Muscle layer of colon (tissue), 2 donors: ENCODE results near the gene ARHGEF11.

ENCODE experiments used
- H3K27ac ChIP-seq: one replicate; pipeline ENCODE4 v1.7.0; 2013; ENCODE audit warnings: low read depth, mild to moderate bottlenecking, low read length, moderate library complexity
- H3K27me3 ChIP-seq, 2 donors: one replicate each; pipeline ENCODE4 v1.7.0; 2013; ENCODE audit warnings: low read length in 2 of 2, mild to moderate bottlenecking in 2 of 2; ENCODE audit not compliant: insufficient read depth in 2 of 2, control insufficient read depth in 1 of 2
- H3K36me3 ChIP-seq: one replicate; pipeline ENCODE4 v1.7.0; 2013; ENCODE audit warnings: mild to moderate bottlenecking, low read length; ENCODE audit not compliant: insufficient read depth
- H3K4me1 ChIP-seq: one replicate; pipeline ENCODE4 v1.7.0; 2013; ENCODE audit warnings: mild to moderate bottlenecking, low read length; ENCODE audit not compliant: insufficient read depth
- H3K4me3 ChIP-seq, 2 donors: one replicate each; pipeline ENCODE4 v1.7.0; 2013; ENCODE audit warnings: low read length in 2 of 2, low read depth in 1 of 2, mild to moderate bottlenecking in 1 of 2, moderate library complexity in 1 of 2
- H3K9ac ChIP-seq: one replicate; pipeline ENCODE4 v1.7.0; 2013; ENCODE audit warnings: low read length
- H3K9me3 ChIP-seq: one replicate; pipeline ENCODE4 v1.7.0; 2013; ENCODE audit warnings: mild to moderate bottlenecking, low read length
- donor health status: abdominal sarcoma.
- donor health status: Adenocarcinoma of cecum.

The ARHGEF11 gene

DNA sequence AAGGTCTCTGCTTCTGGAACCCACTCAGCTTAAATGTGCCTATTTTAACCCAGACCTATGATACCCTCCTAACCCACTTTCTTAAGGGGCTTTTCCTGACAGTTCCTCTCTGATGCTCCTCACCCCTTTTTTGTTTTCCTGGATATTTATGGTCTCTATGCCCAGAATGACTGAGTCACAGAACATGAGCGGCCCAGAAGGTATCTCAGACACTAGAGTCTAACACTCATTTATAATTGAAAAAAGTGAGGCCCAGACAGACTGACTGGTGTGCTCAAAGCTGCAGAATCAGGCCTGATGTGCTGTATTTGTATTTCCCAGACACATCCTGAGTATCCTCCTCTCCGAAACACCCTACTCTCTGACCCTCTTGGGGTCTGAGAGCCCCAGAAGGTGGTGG lies 81.1 kb downstream of the ARHGEF11 start:
- no peak overlapping the region for H3K4me3 ChIP-seq
- no peaks in the 10 kb centered on the region for H3K27me3 ChIP-seq
- no peaks in the 10 kb centered on the region for H3K4me1 ChIP-seq
- no peak overlapping the region for H3K27ac ChIP-seq
- no peaks in the 10 kb centered on the region for H3K9me3 ChIP-seq
- H3K9ac ChIP-seq = no peak overlapping the region
- H3K36me3 ChIP-seq = peaks cover 55% of the 10 kb centered on the region

DNA sequence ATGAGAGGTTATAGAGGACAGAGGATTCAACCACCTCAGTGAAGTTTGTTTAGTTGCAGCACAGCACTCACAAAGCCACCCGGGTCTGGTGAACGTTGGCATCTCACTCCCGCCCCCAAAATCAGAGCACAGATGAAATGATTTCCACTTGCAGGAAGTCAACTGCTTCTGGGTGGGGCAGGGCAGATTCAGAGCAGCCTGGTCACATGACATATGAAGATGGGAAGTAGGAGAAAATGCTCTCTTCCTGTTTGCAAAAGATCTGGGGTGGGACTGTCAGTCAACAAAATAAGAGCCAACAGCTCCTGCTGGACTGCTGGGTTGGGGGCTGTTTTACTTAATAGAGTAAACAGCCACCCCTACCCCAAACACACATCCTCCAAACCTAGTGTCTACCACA lies 81.9 kb downstream of the ARHGEF11 start:
- Histone ChIP-seq H3K36me3 (peaks cover 60% of the 10 kb centered on the region), H3K9ac (no peak overlapping the region), H3K27me3 (no peaks in the 10 kb centered on the region), H3K9me3 (no peaks in the 10 kb centered on the region), H3K4me3 (no peak overlapping the region), H3K4me1 (no peaks in the 10 kb centered on the region), H3K27ac (no peak overlapping the region)

DNA sequence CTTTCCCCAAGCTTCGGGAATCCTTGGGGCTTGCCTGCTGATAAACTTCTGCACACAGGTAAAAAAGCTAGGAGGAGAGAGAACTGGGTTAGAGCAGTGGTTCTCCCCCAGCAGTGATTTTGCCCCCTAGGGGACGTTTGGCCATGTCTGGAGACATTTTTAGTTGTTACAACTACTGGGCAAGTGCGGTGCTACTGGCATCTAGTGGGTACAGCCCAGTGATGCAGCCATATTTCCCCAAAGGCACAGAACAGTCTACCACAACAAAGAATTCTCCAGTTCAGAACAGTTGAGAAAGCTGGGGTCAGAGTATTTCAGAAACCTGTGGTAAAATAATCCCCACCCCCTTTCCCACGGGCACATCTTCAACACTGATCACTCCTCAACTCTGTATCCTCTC lies 83.8 kb downstream of the ARHGEF11 start:
- Histone ChIP-seq H3K27me3 (no peaks in the 10 kb centered on the region), H3K36me3 (peaks cover 72% of the 10 kb centered on the region), H3K9ac (no peak overlapping the region), H3K4me3 (no peak overlapping the region), H3K4me1 (no peaks in the 10 kb centered on the region), H3K9me3 (no peaks in the 10 kb centered on the region), H3K27ac (no peak overlapping the region)

DNA sequence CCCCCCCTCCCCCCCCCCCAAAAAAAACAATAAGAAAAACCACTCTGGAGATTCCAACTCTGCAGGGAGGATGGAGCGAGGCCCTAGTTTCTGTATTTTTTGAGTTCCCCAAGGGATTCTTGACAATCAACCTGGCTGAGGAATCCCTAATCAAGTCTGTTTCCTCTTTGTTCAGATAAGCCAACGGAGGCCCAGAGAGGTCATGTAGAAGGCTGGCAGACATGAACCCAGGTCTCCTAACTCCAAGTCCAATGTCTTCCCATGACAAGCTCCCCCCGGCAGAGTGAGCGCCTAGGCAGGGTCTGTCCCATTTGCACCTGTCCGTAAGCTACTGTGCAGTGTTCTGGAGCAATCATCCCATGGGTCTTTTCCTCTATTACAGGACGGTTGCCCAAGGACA lies 85.6 kb downstream of the ARHGEF11 start:
- Histone ChIP-seq H3K27ac (no peak overlapping the region), H3K36me3 (peaks cover 82% of the 10 kb centered on the region), H3K4me3 (no peak overlapping the region), H3K27me3 (no peaks in the 10 kb centered on the region), H3K9me3 (no peaks in the 10 kb centered on the region), H3K4me1 (no peaks in the 10 kb centered on the region), H3K9ac (no peak overlapping the region)

DNA sequence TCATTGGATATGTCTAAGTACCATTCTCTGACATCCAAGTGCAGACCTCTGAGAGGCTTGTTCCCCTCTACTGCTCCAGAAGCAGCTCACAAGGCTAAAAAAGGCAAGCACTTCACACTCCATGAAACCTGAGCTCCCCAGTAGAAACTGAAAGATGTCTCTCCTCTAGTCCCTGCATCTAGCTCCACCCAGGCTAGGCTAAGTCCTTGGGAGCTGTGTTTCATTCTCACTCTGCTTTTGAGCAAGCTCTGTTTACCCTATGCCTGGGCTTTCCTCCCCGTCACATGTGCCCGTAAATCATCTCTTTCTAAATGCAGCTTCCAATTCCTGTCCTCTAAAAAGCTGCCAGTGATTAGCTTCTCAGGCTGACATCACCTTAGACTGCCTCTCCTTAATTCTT lies 86.1 kb downstream of the ARHGEF11 start:
- Histone ChIP-seq H3K9me3 (no peaks in the 10 kb centered on the region), H3K27me3 (no peaks in the 10 kb centered on the region), H3K4me1 (no peaks in the 10 kb centered on the region), H3K36me3 (peaks cover 82% of the 10 kb centered on the region), H3K9ac (no peak overlapping the region), H3K27ac (no peak overlapping the region), H3K4me3 (no peak overlapping the region)

DNA sequence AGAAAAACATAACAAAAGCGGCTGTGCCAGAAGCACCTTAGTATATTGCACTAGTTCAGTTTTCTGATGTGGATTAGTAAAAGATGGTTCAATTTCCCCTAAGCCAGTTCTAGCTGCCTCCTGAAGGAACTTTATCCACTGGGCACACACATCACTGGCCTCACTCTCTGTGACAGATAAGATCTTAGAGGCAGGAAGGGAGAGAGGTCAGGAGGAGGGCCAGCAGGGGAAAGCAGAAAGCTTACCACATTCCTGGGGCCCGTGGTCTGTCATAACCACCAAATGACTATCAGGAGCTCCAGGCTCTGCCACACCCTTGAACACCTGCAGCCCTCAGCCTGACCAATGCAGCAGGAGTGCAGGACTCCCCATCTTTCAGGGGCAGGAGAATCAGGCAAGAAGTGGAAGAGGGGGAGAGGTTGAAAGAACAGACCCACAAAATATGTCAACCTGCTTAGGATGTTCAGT lies 87.3 kb downstream of the ARHGEF11 start:
- Histone ChIP-seq H3K9me3 (no peaks in the 10 kb centered on the region), H3K4me3 (no peak overlapping the region), H3K27me3 (no peaks in the 10 kb centered on the region), H3K9ac (no peak overlapping the region), H3K36me3 (peaks cover 83% of the 10 kb centered on the region), H3K4me1 (no peaks in the 10 kb centered on the region), H3K27ac (no peak overlapping the region)

DNA sequence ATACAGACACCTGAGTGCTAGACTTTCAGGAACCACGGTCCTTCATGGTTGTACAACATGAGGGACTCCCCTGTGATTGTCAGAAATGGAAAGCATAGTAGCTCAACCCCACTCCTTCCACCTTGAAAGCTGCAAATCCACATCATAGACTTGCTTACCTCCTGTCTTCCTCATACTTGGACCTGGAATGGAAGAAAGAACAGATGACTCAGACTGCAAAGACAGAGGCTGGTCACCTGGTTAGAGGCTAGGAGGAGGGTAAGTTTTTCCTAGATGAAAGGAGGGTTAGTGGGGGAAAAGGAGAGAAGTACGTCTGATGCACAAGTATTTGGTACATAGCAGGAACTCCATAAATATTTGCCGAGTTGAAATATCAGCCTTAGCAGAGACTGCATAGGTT lies 87.9 kb downstream of the ARHGEF11 start:
- no peaks in the 10 kb centered on the region for H3K4me1 ChIP-seq
- H3K4me3 ChIP-seq = no peak overlapping the region
- H3K9me3 ChIP-seq = no peaks in the 10 kb centered on the region
- no peak overlapping the region for H3K9ac ChIP-seq
- H3K27me3 ChIP-seq = no peaks in the 10 kb centered on the region
- peaks cover 84% of the 10 kb centered on the region for H3K36me3 ChIP-seq
- no peak overlapping the region for H3K27ac ChIP-seq

DNA sequence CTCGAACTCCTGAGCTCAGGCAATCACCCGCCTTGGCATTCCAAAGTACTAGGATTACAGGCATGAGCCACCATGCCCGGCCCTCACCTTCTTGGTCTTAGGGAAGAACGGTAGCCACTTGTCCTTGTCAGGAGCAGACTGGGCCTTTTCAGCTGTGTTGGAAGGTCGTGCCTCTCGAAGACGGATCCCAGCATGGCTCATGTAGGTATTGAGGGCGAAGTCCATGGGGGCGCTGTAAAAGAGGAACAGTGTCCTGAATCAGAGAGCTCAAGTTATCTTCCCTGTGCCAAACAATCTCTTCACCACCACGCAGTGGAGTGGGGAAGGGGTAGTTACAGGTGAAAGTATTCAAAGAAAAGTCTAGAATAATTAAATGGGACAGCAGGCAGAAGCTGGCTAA lies 89.2 kb downstream of the ARHGEF11 start:
- H3K9me3 ChIP-seq = no peaks in the 10 kb centered on the region
- H3K27me3 ChIP-seq = no peaks in the 10 kb centered on the region
- H3K4me1 ChIP-seq = no peaks in the 10 kb centered on the region
- H3K9ac ChIP-seq = no peak overlapping the region
- peaks cover 78% of the 10 kb centered on the region for H3K36me3 ChIP-seq
- no peak overlapping the region for H3K27ac ChIP-seq
- H3K4me3 ChIP-seq = no peak overlapping the region

DNA sequence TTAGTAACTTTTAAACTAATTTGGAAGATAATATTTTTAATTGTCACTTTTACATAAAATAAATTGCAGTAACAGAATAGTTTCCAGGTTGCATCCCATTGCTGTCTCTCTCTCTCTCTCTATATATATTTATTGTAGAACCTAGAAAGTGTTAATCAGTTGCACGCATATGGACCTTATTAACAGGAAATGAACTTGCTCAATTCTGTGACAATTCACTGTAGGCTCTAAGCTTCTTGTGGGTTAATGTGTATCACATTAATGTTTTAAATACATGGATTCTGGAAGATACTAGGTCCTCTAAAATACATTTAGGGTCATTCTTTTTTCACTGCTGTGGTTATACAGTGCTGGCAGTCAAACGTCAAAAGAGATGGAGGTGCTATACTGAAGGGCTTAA lies 92.0 kb downstream of the ARHGEF11 start:
- Histone ChIP-seq H3K27ac (no peak overlapping the region), H3K4me3 (no peak overlapping the region), H3K36me3 (peaks cover 75% of the 10 kb centered on the region), H3K9ac (no peak overlapping the region), H3K4me1 (no peaks in the 10 kb centered on the region), H3K27me3 (no peaks in the 10 kb centered on the region), H3K9me3 (no peaks in the 10 kb centered on the region)

DNA sequence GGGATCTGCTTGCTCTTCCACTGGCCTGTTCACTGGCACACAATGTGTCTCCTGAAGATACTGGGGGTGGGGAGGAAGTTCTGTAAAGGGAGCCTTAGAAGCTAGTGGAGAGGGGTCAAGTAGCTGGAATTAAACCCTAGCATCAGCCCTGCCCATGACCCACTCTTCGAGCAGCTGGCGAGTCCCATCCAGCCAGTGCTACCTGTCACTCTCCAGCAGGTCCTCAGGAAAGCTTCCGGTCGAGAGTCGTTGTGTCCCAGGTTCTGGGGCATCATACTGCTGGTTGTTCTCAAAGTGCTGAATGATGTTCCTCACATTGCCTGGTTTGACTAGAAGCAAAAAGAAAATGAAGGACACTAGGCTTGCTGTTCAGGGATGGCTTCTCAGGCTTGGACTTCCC lies 94.2 kb downstream of the ARHGEF11 start:
- no peaks in the 10 kb centered on the region for H3K9me3 ChIP-seq
- H3K9ac ChIP-seq = no peak overlapping the region
- H3K36me3 ChIP-seq = peaks cover 74% of the 10 kb centered on the region
- no peak overlapping the region for H3K27ac ChIP-seq
- H3K4me3 ChIP-seq = no peak overlapping the region
- H3K27me3 ChIP-seq = no peaks in the 10 kb centered on the region
- H3K4me1 ChIP-seq = no peaks in the 10 kb centered on the region

DNA sequence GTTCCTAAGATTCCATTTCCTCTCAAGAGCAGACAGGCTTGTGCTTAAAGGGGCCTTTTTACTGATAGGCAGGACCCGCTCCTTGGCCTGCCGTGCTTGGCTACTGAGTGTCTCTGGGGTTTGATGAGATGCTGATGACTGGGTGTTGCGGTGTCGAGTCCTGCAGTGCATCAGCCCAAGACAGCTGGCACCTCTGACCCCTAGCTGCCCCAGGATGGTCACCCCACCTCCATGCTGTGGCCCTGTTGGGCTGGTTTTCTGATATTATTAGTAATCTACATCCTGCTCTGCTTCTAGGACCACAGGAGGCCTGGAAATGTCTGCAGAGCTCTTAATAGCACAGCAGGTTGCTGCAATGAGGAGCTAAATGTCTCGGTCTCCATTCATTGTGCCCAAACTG lies 96.4 kb downstream of the ARHGEF11 start:
- H3K9me3 ChIP-seq = no peaks in the 10 kb centered on the region
- no peak overlapping the region for H3K27ac ChIP-seq
- H3K36me3 ChIP-seq = peaks cover 76% of the 10 kb centered on the region
- H3K27me3 ChIP-seq = no peaks in the 10 kb centered on the region
- no peaks in the 10 kb centered on the region for H3K4me1 ChIP-seq
- no peak overlapping the region for H3K4me3 ChIP-seq
- no peak overlapping the region for H3K9ac ChIP-seq

DNA sequence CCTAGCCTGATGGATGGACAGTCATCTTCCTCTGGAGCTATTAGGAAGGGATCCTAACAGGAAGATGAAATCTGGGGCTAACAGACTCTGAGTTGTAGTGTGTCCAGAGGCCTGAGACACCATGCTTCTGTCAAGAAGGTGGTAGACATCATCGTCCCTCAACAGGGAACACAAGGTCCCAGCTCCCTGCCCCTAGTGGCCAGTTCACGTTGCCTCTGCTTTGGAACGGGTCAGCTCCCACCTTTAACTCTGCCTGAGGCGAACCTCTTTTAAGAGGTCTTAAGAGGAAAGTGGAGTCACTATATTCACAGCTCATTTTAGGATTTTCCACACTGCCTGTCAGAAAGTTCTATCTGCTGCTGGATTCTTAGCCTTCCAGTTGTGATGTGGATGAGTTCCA lies 96.8 kb downstream of the ARHGEF11 start:
- no peak overlapping the region for H3K9ac ChIP-seq
- H3K36me3 ChIP-seq = peaks cover 80% of the 10 kb centered on the region
- no peak overlapping the region for H3K27ac ChIP-seq
- no peaks in the 10 kb centered on the region for H3K4me1 ChIP-seq
- H3K4me3 ChIP-seq = no peak overlapping the region
- H3K9me3 ChIP-seq = no peaks in the 10 kb centered on the region
- H3K27me3 ChIP-seq = no peaks in the 10 kb centered on the region
